ENCODE results near the gene ZNF443.
"Not testable (repeated sequence)": the region's sequence is repeated elsewhere in the genome, so short reads cannot be mapped to it uniquely, and the experiment has no call there.

Gene ZNF443

GRCh38 chr19:12417273-12417672 lies 23.5 kb downstream of the ZNF443 start:
- DNase-seq (ENCODE audit: low read depth, low spot score), result not testable (repeated sequence)

GRCh38 chr19:12411893-12412292 lies 28.9 kb downstream of the ZNF443 start:
- no peak for DNase-seq (ENCODE audit: low read depth, low spot score)

- DNase-seq (ENCODE audit: low read depth, low spot score), result peak; percentile 63
Observed at GRCh38 chr19:12400633-12401502, 40.0 kb downstream of the ZNF443 start, which contains the start of gene ZNF799. ZNF799 (minus strand) TSS chr19:12401271; CDS start chr19:12401070, 201 bp downstream.

- not testable (repeated sequence) for DNase-seq (ENCODE audit: low read depth, low spot score)
Observed at GRCh38 chr19:12399901-12400632, 40.8 kb downstream of the ZNF443 start.

- not testable (repeated sequence) for DNase-seq (ENCODE audit: low read depth, low spot score)
Observed at GRCh38 chr19:12391148-12391547, 49.7 kb downstream of the ZNF443 start.

GRCh38 chr19:12386365-12386764 lies 54.5 kb downstream of the ZNF443 start:
- DNase-seq (ENCODE audit: low read depth, low spot score), result not testable (repeated sequence)

- no peak for DNase-seq (ENCODE audit: low read depth, low spot score)
Observed at GRCh38 chr19:12380444-12380737, 60.4 kb downstream of the ZNF443 start.

GRCh38 chr19:12379732-12380443 lies 60.9 kb downstream of the ZNF443 start:
- DNase-seq (ENCODE audit: low read depth, low spot score), result no peak
